Fibroblast of skin of left quadriceps (primary cell): ENCODE data around the gene TMEM139.
A peak's percentile ranks its signal among the peaks of the same experiment; 100 is the strongest.
"Not testable (repeated sequence)": the region's sequence is repeated elsewhere in the genome, so short reads cannot be mapped to it uniquely, and the experiment has no call there.

Experiments
- DNase-seq, 2 experiments: peaks; one replicate each; pipeline ENCODE4 v3.0.0-alpha.2; 2013; ENCODE audit warnings: low read depth in 2 of 2

The TMEM139 gene

GRCh38 chr7:143258831-143259230 is 25.9 kb upstream of the TMEM139 start:
- DNase-seq = no peak

- DNase-seq = no peak
Observed at GRCh38 chr7:143259765-143260164, 25.0 kb upstream of the TMEM139 start.

- DNase-seq = no peak
Observed at GRCh38 chr7:143261901-143262300, 22.9 kb upstream of the TMEM139 start.

GRCh38 chr7:143263266-143264195 is 21.2 kb upstream of the TMEM139 start, which contains the start of gene GSTK1:
Gene GSTK1 (plus strand): TSS chr7:143263441. CDS start chr7:143263514, 73 bp downstream.
- peak in 1 of 2 experiments; percentile 25 for DNase-seq

- not testable (repeated sequence) for DNase-seq
Observed at GRCh38 chr7:143264196-143264568, 20.6 kb upstream of the TMEM139 start.

GRCh38 chr7:143265017-143265693 is 19.6 kb upstream of the TMEM139 start:
- no peak for DNase-seq

GRCh38 chr7:143269251-143269650 is 15.5 kb upstream of the TMEM139 start:
- no peak for DNase-seq

- DNase-seq = no peak
Observed at GRCh38 chr7:143271240-143271639, 13.5 kb upstream of the TMEM139 start.

- no peak for DNase-seq
Observed at GRCh38 chr7:143272871-143273270, 11.9 kb upstream of the TMEM139 start.

- DNase-seq = peak in 1 of 2 experiments; percentile 15
Observed at GRCh38 chr7:143279186-143280098, 5.3 kb upstream of the TMEM139 start.

- DNase-seq = no peak
Observed at GRCh38 chr7:143280160-143280559, 4.6 kb upstream of the TMEM139 start.

- no peak for DNase-seq
Observed at GRCh38 chr7:143280566-143280965, 4.2 kb upstream of the TMEM139 start.

GRCh38 chr7:143281529-143281928 is 3.2 kb upstream of the TMEM139 start:
- DNase-seq = no peak

- DNase-seq = no peak
Observed at GRCh38 chr7:143282124-143282523, 2.6 kb upstream of the TMEM139 start.

- no peak for DNase-seq
Observed at GRCh38 chr7:143283381-143283780, 1.4 kb upstream of the TMEM139 start.

- no peak for DNase-seq
Observed at GRCh38 chr7:143285470-143285778, 666 bp downstream of the TMEM139 start.

- DNase-seq = no peak
Observed at GRCh38 chr7:143285806-143286521, 1.2 kb downstream of the TMEM139 start.

- no peak for DNase-seq
Observed at GRCh38 chr7:143286522-143286890, 1.7 kb downstream of the TMEM139 start.

GRCh38 chr7:143287339-143287934 is 2.7 kb downstream of the TMEM139 start:
- DNase-seq = no peak

- DNase-seq = peak; percentile 96
Observed at GRCh38 chr7:143287935-143288826, 3.4 kb downstream of the TMEM139 start, which contains the start of gene CASP2. Gene CASP2 (plus strand): TSS chr7:143288351. CDS start chr7:143288456, 105 bp downstream.
